HepG2 (cell line): ENCODE measurements around the gene HS6ST1. TPM values are rescaled to one million over a fixed set of nuclear protein-coding genes. Genes with fewer than 3 reads are reported as not detected.

ENCODE experiments used
- EZH2 ChIP-seq: conservative IDR thresholded peaks from 2 replicates; pipeline ENCODE4 v1.6.1; 2012; ENCODE audit warnings: mild to moderate bottlenecking, low read depth, low read length, moderate library complexity
- FOXO1 ChIP-seq: sonication (generic); formaldehyde crosslinking; IDR thresholded peaks from 2 replicates; pipeline ENCODE4 v1.4.0; 2020; ENCODE audit warnings: missing genetic modification reagents
- HNRNPL ChIP-seq: fragments of 200-400 bp; formaldehyde crosslinking; IDR thresholded peaks from 2 replicates; pipeline ENCODE4 v1.6.1; 2017; ENCODE audit warnings: mild to moderate bottlenecking, low read depth, low read length
- ISL2 ChIP-seq: sonication (generic); formaldehyde crosslinking; IDR thresholded peaks from 2 replicates; pipeline ENCODE4 v1.5.0; 2020; ENCODE audit warnings: missing genetic modification reagents
- JARID2 ChIP-seq: sonication (generic); formaldehyde crosslinking; IDR thresholded peaks from 2 replicates; pipeline ENCODE4 v1.8.1; 2023; ENCODE audit warnings: missing genetic modification reagents, inconsistent platforms; ENCODE audit not compliant: insufficient replicate concordance
- NCOA2 ChIP-seq: sonication (generic); formaldehyde crosslinking; IDR thresholded peaks from 2 replicates; pipeline ENCODE4 v1.8.0; 2022; ENCODE audit warnings: inconsistent platforms
- TAF1 ChIP-seq: sonication (generic); formaldehyde crosslinking; IDR thresholded peaks from 2 replicates; pipeline ENCODE4 v1.4.0; 2020; ENCODE audit warnings: missing genetic modification reagents
- ZNF225 ChIP-seq: sonication (generic); formaldehyde crosslinking; IDR thresholded peaks from 2 replicates; pipeline ENCODE4 v1.4.0; 2020; ENCODE audit warnings: mild to moderate bottlenecking, missing genetic modification reagents
- polyA plus RNA-seq, 8 experiments: library from polyadenylated mRNA; depleted of rRNA in 3 of 8; stranded (reverse) in 7 of 8; unstranded in 1 of 8; fragments of >200 nt; fragmentation: Illumina TruSeq in 4 of 8; extraction: Trizol in 4 of 8; gene quantifications; 2 replicates each; pipeline versions ENCODE4 v1.2.1 to v1.2.3, GENCODE V29; 2011 to 2016; ENCODE audit warnings: low read depth in 4 of 8, missing spikeins in 1 of 8, mixed read lengths in 1 of 8; ENCODE audit not compliant: insufficient read depth in 1 of 8
- total RNA-seq, 5 experiments: library from RNA; depleted of rRNA; stranded (reverse); fragments of >200 nt; fragmentation: Illumina TruSeq; extraction: Trizol; gene quantifications; 2 replicates each; pipeline ENCODE4 v1.2.3, GENCODE V29; 2016; ENCODE audit warnings: low read depth in 1 of 5
- TF ChIP-seq, protein P1 (sequence below): IDR thresholded peaks from 2 replicates; pipeline ENCODE4 v1.6.1; 2018; ENCODE audit warnings: missing genetic modification reagents
- TF ChIP-seq, protein P2 (sequence below): sonication (generic); formaldehyde crosslinking; IDR thresholded peaks from 2 replicates; pipeline ENCODE4 v1.8.0; 2022; ENCODE audit warnings: missing genetic modification reagents, low read depth, mild to moderate bottlenecking, borderline replicate concordance
- TF ChIP-seq, protein P3 (sequence below): sonication (generic); formaldehyde crosslinking; IDR thresholded peaks from 2 replicates; pipeline ENCODE4 v1.5.0; 2020; ENCODE audit warnings: mild to moderate bottlenecking, missing genetic modification reagents, borderline replicate concordance
- TF ChIP-seq, protein P4 (sequence below): sonication (generic); formaldehyde crosslinking; conservative IDR thresholded peaks from 2 replicates; pipeline ENCODE4 v1.4.0; 2020; ENCODE audit warnings: missing genetic modification reagents

HS6ST1 gene
- total and polyA plus RNA-seq, 2 of the 13 experiments (the other 11 are each of a cell fraction or from before 2014, with no cell fraction given), result 34.5 to 84.6 TPM

DNA sequence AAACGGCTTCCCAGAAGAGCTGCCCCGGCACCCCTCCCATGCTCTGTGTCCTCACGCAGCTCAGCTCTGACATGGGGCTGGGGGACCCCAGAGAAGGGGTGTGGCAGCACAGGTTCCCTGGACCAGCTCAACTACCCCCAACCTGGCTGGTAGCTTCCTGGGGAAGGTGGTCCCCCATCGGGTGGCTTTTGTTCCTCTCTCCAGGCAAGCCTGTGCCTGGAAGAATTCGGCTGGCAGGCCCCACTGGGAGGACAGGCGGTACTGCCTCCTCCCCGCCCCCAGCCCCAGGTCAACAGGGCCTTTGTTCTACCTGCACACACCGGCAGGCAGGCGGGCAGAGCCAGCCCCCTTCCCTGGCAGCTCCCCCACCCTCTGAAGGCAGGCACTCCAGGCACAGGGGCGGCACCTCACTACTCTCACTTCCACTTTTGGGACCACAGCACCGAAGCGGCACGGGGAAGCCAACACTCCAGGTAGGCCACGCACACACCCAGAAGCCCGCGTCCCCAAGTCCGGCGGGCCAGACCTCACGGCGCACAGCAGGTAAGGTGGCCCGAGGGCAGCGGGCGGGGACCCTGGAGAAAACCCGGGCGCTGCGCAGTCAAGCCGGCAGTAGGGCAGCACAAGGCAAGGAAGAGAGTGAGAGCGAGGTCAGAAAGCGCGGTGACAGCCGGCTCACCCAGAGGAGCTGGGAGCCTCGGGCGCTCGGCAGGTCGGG lies 1.3 kb downstream of the HS6ST1 start (continued):
- TF ChIP-seq, protein P1, sequence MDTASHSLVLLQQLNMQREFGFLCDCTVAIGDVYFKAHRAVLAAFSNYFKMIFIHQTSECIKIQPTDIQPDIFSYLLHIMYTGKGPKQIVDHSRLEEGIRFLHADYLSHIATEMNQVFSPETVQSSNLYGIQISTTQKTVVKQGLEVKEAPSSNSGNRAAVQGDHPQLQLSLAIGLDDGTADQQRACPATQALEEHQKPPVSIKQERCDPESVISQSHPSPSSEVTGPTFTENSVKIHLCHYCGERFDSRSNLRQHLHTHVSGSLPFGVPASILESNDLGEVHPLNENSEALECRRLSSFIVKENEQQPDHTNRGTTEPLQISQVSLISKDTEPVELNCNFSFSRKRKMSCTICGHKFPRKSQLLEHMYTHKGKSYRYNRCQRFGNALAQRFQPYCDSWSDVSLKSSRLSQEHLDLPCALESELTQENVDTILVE (CRISPR knock-in tag), result 0 out of 2 replicates have a peak, but pooled peaks have one; percentile 37
- TF ChIP-seq NCOA2 (CRISPR knock-in tag) (no peak; the same call in 1 of the 2 replicates), JARID2 (CRISPR knock-in tag) (no peak), EZH2 (no peak), FOXO1 (CRISPR knock-in tag) (no peak), ISL2 (CRISPR knock-in tag) (0 out of 2 replicates have a peak, but pooled peaks have one; percentile 59), HNRNPL (peak; percentile 98), TAF1 (CRISPR knock-in tag) (peak; percentile 68), ZNF225 (CRISPR knock-in tag) (peak; percentile 38; the same call in 1 of the 2 replicates)
- TF ChIP-seq, protein P2, sequence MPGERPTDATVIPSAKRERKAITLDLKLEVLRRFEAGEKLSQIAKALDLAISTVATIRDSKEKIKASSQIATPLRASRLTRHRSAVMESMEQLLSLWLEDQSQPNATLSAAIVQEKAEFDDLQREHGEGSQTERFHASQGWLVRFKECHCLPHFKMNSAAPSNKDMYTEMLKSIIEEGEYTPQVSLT (CRISPR knock-in tag), result no peak
- TF ChIP-seq, protein P3, sequence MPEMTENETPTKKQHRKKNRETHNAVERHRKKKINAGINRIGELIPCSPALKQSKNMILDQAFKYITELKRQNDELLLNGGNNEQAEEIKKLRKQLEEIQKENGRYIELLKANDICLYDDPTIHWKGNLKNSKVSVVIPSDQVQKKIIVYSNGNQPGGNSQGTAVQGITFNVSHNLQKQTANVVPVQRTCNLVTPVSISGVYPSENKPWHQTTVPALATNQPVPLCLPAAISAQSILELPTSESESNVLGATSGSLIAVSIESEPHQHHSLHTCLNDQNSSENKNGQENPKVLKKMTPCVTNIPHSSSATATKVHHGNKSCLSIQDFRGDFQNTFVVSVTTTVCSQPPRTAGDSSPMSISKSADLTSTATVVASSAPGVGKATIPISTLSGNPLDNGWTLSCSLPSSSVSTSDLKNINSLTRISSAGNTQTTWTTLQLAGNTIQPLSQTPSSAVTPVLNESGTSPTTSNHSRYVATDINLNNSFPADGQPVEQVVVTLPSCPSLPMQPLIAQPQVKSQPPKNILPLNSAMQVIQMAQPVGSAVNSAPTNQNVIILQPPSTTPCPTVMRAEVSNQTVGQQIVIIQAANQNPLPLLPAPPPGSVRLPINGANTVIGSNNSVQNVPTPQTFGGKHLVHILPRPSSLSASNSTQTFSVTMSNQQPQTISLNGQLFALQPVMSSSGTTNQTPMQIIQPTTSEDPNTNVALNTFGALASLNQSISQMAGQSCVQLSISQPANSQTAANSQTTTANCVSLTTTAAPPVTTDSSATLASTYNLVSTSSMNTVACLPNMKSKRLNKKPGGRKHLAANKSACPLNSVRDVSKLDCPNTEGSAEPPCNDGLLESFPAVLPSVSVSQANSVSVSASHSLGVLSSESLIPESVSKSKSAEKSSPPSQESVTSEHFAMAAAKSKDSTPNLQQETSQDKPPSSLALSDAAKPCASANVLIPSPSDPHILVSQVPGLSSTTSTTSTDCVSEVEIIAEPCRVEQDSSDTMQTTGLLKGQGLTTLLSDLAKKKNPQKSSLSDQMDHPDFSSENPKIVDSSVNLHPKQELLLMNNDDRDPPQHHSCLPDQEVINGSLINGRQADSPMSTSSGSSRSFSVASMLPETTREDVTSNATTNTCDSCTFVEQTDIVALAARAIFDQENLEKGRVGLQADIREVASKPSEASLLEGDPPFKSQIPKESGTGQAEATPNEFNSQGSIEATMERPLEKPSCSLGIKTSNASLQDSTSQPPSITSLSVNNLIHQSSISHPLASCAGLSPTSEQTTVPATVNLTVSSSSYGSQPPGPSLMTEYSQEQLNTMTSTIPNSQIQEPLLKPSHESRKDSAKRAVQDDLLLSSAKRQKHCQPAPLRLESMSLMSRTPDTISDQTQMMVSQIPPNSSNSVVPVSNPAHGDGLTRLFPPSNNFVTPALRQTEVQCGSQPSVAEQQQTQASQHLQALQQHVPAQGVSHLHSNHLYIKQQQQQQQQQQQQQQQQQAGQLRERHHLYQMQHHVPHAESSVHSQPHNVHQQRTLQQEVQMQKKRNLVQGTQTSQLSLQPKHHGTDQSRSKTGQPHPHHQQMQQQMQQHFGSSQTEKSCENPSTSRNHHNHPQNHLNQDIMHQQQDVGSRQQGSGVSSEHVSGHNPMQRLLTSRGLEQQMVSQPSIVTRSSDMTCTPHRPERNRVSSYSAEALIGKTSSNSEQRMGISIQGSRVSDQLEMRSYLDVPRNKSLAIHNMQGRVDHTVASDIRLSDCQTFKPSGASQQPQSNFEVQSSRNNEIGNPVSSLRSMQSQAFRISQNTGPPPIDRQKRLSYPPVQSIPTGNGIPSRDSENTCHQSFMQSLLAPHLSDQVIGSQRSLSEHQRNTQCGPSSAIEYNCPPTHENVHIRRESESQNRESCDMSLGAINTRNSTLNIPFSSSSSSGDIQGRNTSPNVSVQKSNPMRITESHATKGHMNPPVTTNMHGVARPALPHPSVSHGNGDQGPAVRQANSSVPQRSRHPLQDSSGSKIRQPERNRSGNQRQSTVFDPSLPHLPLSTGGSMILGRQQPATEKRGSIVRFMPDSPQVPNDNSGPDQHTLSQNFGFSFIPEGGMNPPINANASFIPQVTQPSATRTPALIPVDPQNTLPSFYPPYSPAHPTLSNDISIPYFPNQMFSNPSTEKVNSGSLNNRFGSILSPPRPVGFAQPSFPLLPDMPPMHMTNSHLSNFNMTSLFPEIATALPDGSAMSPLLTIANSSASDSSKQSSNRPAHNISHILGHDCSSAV (CRISPR knock-in tag), result no peak
- TF ChIP-seq, protein P4, sequence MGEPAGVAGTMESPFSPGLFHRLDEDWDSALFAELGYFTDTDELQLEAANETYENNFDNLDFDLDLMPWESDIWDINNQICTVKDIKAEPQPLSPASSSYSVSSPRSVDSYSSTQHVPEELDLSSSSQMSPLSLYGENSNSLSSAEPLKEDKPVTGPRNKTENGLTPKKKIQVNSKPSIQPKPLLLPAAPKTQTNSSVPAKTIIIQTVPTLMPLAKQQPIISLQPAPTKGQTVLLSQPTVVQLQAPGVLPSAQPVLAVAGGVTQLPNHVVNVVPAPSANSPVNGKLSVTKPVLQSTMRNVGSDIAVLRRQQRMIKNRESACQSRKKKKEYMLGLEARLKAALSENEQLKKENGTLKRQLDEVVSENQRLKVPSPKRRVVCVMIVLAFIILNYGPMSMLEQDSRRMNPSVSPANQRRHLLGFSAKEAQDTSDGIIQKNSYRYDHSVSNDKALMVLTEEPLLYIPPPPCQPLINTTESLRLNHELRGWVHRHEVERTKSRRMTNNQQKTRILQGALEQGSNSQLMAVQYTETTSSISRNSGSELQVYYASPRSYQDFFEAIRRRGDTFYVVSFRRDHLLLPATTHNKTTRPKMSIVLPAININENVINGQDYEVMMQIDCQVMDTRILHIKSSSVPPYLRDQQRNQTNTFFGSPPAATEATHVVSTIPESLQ (CRISPR knock-in tag), result no peak
